GM12878 (cell line): ENCODE data around the gene NISCH. TPM values are rescaled to one million over a fixed set of nuclear protein-coding genes. Genes with fewer than 3 reads are reported as not detected.

Experiments
- ATAC-seq: fragments of 200-7000 bp; cut with Tn5 transposase; 3 replicates; pipeline ENCODE4 v1.9.1; 2020; ENCODE audit warnings: mild to moderate bottlenecking, moderate library complexity
- BruUV-seq: library from RNA; stranded (reverse); fragments of 400-500 nt; replicated peaks from 2 replicates; lab custom pipeline; 2021; lab: Mats Ljungman, UMichigan
- CTCF ChIA-PET: fragments of 300-600 bp; sonication (Branson Sonifier 250); formaldehyde crosslinking; extraction: SDS; loops from one replicate; lab custom pipeline; 2021; ENCODE audit warnings: inconsistent platforms; lab: Yijun Ruan, JAX
- POLR2A ChIA-PET: fragments of 350-600 bp; formaldehyde crosslinking; extraction: SDS; loops from one replicate; lab custom pipeline; 2021; ENCODE audit warnings: inconsistent platforms; lab: Charles Lee
- RAD21 ChIA-PET: fragments of 300-600 bp; sonication (Branson Sonifier 250); formaldehyde crosslinking; loops from one replicate; lab custom pipeline; 2023; ENCODE audit warnings: antibody characterized with exemption; ENCODE audit not compliant: unreplicated experiment; lab: Charles Lee
- SMC1A ChIA-PET: fragments of 300-600 bp; sonication (Branson Sonifier 250); formaldehyde crosslinking; loops from one replicate; lab custom pipeline; 2023; ENCODE audit not compliant: unreplicated experiment, uncharacterized antibody; lab: Charles Lee
- DNase-seq: peaks from one replicate; pipeline ENCODE4 v3.0.0-alpha.2; 2011; ENCODE audit warnings: low read depth, low spot score
- FAIRE-seq: peaks from 3 replicates; lab custom pipeline; 2011; peaks lifted over from hg19 to GRCh38; lab: Jason Lieb, UNC
- H2AFZ ChIP-seq: 2 replicates; pipeline ENCODE4 v1.6.0; 2011; ENCODE audit warnings: low read depth, low read length, control low read depth; ENCODE audit not compliant: control insufficient read depth
- H3K27ac ChIP-seq: 2 replicates; pipeline ENCODE4 v1.5.1; 2011; ENCODE audit warnings: control low read depth; ENCODE audit not compliant: control insufficient read depth, insufficient read depth
- H3K27me3 ChIP-seq, 2 experiments: replicated peaks in 1 of 2; 2 replicates each; pipeline versions ENCODE4 v1.6.0 to v1.6.1; 2011; ENCODE audit warnings: low read length in 1 of 2; ENCODE audit not compliant: control insufficient read depth in 2 of 2, insufficient read depth in 2 of 2
- H3K36me3 ChIP-seq, 2 experiments: 2 replicates each; pipeline ENCODE4 v1.5.1; 2011; ENCODE audit warnings: low read length in 1 of 2; ENCODE audit not compliant: control insufficient read depth in 2 of 2, insufficient read depth in 2 of 2
- H3K4me1 ChIP-seq: 2 replicates; pipeline ENCODE4 v1.6.1; 2011; ENCODE audit warnings: mild to moderate bottlenecking, low read length, moderate library complexity, mixed read lengths; ENCODE audit not compliant: control insufficient read depth, insufficient read depth
- H3K4me2 ChIP-seq: 2 replicates; pipeline ENCODE4 v1.6.0; 2011; ENCODE audit warnings: control low read depth; ENCODE audit not compliant: control insufficient read depth, insufficient read depth
- H3K4me3 ChIP-seq: fragments of 200-600 bp; sonication (generic); 2 replicates; pipeline ENCODE4 v1.5.1; 2016
- H3K79me2 ChIP-seq: 2 replicates; pipeline ENCODE4 v1.6.0; 2011; ENCODE audit warnings: low read length; ENCODE audit not compliant: control insufficient read depth, insufficient read depth
- H3K9ac ChIP-seq: 2 replicates; pipeline ENCODE4 v1.8.0; 2011; ENCODE audit warnings: low read length, control low read depth, mixed read lengths; ENCODE audit not compliant: control insufficient read depth, insufficient read depth
- H3K9me3 ChIP-seq: replicated peaks from 3 replicates; pipeline ENCODE4 v1.5.1; 2011; ENCODE audit warnings: mild to moderate bottlenecking, low read length; ENCODE audit not compliant: control insufficient read depth, insufficient read depth
- H4K20me1 ChIP-seq: 2 replicates; pipeline ENCODE4 v1.6.0; 2011; ENCODE audit not compliant: control insufficient read depth, insufficient read depth
- ATF2 ChIP-seq: IDR thresholded peaks from 2 replicates; pipeline ENCODE4 v1.6.1; 2012; ENCODE audit warnings: low read length, inconsistent platforms
- ATF7 ChIP-seq: fragments of 450-650 bp; IDR thresholded peaks from 2 replicates; pipeline ENCODE4 v1.6.1; 2016; ENCODE audit warnings: low read depth, mild to moderate bottlenecking
- CBFB ChIP-seq: IDR thresholded peaks from 2 replicates; pipeline ENCODE4 v1.6.1; 2016; ENCODE audit warnings: antibody characterized with exemption, low read depth
- CBX3 ChIP-seq: fragments of 200-600 bp; sonication (generic); IDR thresholded peaks from 2 replicates; pipeline ENCODE4 v1.6.1; 2016; ENCODE audit warnings: low read depth, borderline replicate concordance
- CREM ChIP-seq: IDR thresholded peaks from 2 replicates; pipeline ENCODE4 v1.6.1; 2014; ENCODE audit warnings: antibody characterized with exemption, low read depth
- ESRRA ChIP-seq: IDR thresholded peaks from 2 replicates; pipeline ENCODE4 v1.6.1; 2012; ENCODE audit warnings: mild to moderate bottlenecking, low read length, improper control_type of control experiment
- ETV6 ChIP-seq, 2 experiments: fragments of 450-650 bp in 1 of 2; IDR thresholded peaks in 1 of 2; conservative IDR thresholded peaks in 1 of 2; 2 replicates each; pipeline ENCODE4 v1.6.1; 2014; ENCODE audit warnings: antibody characterized with exemption in 1 of 2, borderline replicate concordance in 1 of 2, low read depth in 1 of 2, mild to moderate bottlenecking in 1 of 2, moderate library complexity in 1 of 2
- EZH2 ChIP-seq: IDR thresholded peaks from 2 replicates; pipeline ENCODE4 v1.6.1; 2012; ENCODE audit warnings: low read depth, mild to moderate bottlenecking, control low read depth, inconsistent platforms, low read length, borderline replicate concordance; ENCODE audit not compliant: control insufficient read depth
- LARP7 ChIP-seq: fragments of 450-650 bp; IDR thresholded peaks from 2 replicates; pipeline ENCODE4 v1.6.1; 2017; ENCODE audit warnings: mild to moderate bottlenecking
- MEF2B ChIP-seq: fragments of 450-650 bp; IDR thresholded peaks from 2 replicates; pipeline ENCODE4 v1.6.1; 2018; ENCODE audit warnings: mild to moderate bottlenecking, moderate library complexity; ENCODE audit not compliant: partially characterized antibody, poor library complexity, severe bottlenecking
- MLLT1 ChIP-seq: fragments of 450-650 bp; IDR thresholded peaks from 2 replicates; pipeline ENCODE4 v1.6.1; 2016; ENCODE audit warnings: mild to moderate bottlenecking
- MYB ChIP-seq: fragments of 150-350 bp; IDR thresholded peaks from 2 replicates; pipeline ENCODE4 v1.6.1; 2014; ENCODE audit warnings: mild to moderate bottlenecking, low read depth, low read length, borderline replicate concordance
- PML ChIP-seq: IDR thresholded peaks from 2 replicates; pipeline ENCODE4 v1.6.1; 2012; ENCODE audit warnings: low read length, inconsistent platforms
- SREBF2 ChIP-seq: IDR thresholded peaks from 2 replicates; pipeline ENCODE4 v1.6.1; 2012; ENCODE audit warnings: mild to moderate bottlenecking, low read length
- TCF3 ChIP-seq: IDR thresholded peaks from 2 replicates; pipeline ENCODE4 v1.6.1; 2012; ENCODE audit warnings: low read depth, mild to moderate bottlenecking, low read length, borderline replicate concordance; ENCODE audit not compliant: insufficient read depth
- ZBED1 ChIP-seq: IDR thresholded peaks from 2 replicates; pipeline ENCODE4 v1.6.1; 2016; ENCODE audit warnings: borderline replicate concordance
- ZNF592 ChIP-seq: fragments of 450-650 bp; IDR thresholded peaks from 2 replicates; pipeline ENCODE4 v1.6.1; 2017; ENCODE audit warnings: mild to moderate bottlenecking, moderate library complexity
- WGBS: methylation state at CpG from one replicate; pipeline ENCODE4 v1.1.6; 2016; ENCODE audit warnings: low lambda C conversion rate; ENCODE audit not compliant: insufficient replicate concordance, insufficient coverage; ENCODE audit errors: missing lambda C conversion rate; 5-methylcytosine and 5-hydroxymethylcytosine counted together
- in situ Hi-C: fragments of 300-500 bp; cut with MboI; formaldehyde crosslinking; loops from 9 replicates; pipeline ENCODE4 v1.14.3; 2018; ENCODE audit warnings: mixed read lengths
- intact Hi-C: fragments of 100-400 bp; cut with micrococcal nuclease; formaldehyde crosslinking; loops from one replicate; pipeline ENCODE4 v1.14.2; 2022; ENCODE audit not compliant: unreplicated experiment
- polyA plus RNA-seq, 11 experiments: library from polyadenylated mRNA; depleted of rRNA in 4 of 11; unstranded in 6 of 11; stranded (reverse) in 5 of 11; fragments of >200 nt; fragmentation: Nextera tagmentation in 4 of 11; fragmentation: Illumina TruSeq in 1 of 11; extraction: Ambion mirVana in 4 of 11; extraction: Trizol in 1 of 11; gene quantifications; 1 replicate in 1 of 11; 2 replicates in 10 of 11; pipeline versions ENCODE4 v1.2.1 to v1.2.3, GENCODE V29; 2011 to 2016; ENCODE audit warnings: inconsistent platforms in 2 of 11, missing spikeins in 2 of 11, low read depth in 1 of 11
- total RNA-seq, 4 experiments: library from RNA; depleted of rRNA in 3 of 4; stranded (reverse); fragments of >200 nt in 3 of 4; fragmentation: Illumina TruSeq in 1 of 4; extraction: Trizol in 1 of 4; gene quantifications; 2 replicates each; pipeline versions ENCODE4 v1.2.1 to v1.2.3, GENCODE V29; 2013 to 2021

Gene NISCH
- total and polyA plus RNA-seq, 10 of the 15 experiments (the other 5 are each of a cell fraction or from before 2014, with no cell fraction given): 0.76 to 52.5 (median 24.6) TPM

GRCh38 chr3:52513281-52513680, 57.9 kb downstream of the NISCH start (continued):
- no peak for TF ChIP-seq ZNF592
- TF ChIP-seq CREM: no peak
- TF ChIP-seq TCF3: no peak

DNA sequence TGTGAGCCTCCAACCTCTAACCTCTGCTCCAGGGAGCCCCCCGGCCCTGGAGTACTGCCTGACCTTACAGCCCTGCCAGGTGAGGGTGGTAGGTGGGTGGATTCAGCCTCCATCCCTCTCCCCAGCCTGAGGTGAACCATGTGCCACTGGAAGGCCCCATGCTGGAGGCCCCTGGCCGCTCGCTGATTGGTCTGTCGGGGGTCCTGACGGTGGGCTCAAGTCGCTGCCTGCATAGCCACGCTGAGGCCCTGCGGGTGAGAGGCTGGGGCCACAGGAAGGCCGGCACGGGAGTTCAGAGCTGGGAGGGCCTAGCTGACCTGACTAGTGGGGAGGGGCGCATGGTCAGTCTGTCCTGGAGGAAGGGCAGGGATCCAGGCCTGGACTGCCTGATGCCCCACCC, 59.2 kb downstream of the NISCH start:
- Histone ChIP-seq H3K9ac (no peak overlapping the region), H3K79me2 (no peaks in the 10 kb centered on the region), H3K27me3 (no peaks in the 10 kb centered on the region; a peak in 2 of 4 replicates), H3K27ac (no peak overlapping the region), H3K36me3 (no peaks in the 10 kb centered on the region), H3K4me1 (no peaks in the 10 kb centered on the region), H2AFZ (no peak overlapping the region), H3K4me2 (no peak overlapping the region), H3K4me3 (no peak overlapping the region), H4K20me1 (no peaks in the 10 kb centered on the region), H3K9me3 (no peaks in the 10 kb centered on the region)
- ChIA-PET SMC1A (no interaction called here), RAD21 (no interaction called here), CTCF (no interaction called here), POLR2A (no interaction called here)
- FAIRE-seq (no peak), DNase-seq (no peak), ATAC-seq (no peak)
- in situ Hi-C loops (no loop called here), intact Hi-C loops (no loop called here)
- 27% methylated on average over 11 of the region's 11 CpGs for WGBS
- BruUV-seq: no TSS peak
- TF ChIP-seq ATF7: no peak
- no peak for TF ChIP-seq ESRRA
- TF ChIP-seq ETV6 (conservative IDR thresholded peaks at IDR 0.05 in 1 of 2, IDR thresholded peaks at IDR 0.05 in 1 of 2; ENCODE audit: borderline replicate concordance in 1 of 2, low read depth in 1 of 2): no peak
- no peak for TF ChIP-seq EZH2
- TF ChIP-seq ZBED1: no peak
- TF ChIP-seq PML: no peak
- TF ChIP-seq CBX3: no peak
- TF ChIP-seq SREBF2: no peak
- TF ChIP-seq MLLT1: no peak
- no peak for TF ChIP-seq MYB
- no peak for TF ChIP-seq LARP7
- no peak for TF ChIP-seq CBFB
- TF ChIP-seq ATF2: no peak
- no peak for TF ChIP-seq MEF2B
